HepG2 (cell line): Measurements from ENCODE around the gene PLIN5. TPM values are rescaled to one million over a fixed set of nuclear protein-coding genes. Genes with fewer than 3 reads are reported as not detected.

Source experiments
- ARID2 ChIP-seq: sonication (generic); formaldehyde crosslinking; IDR thresholded peaks from 2 replicates; pipeline ENCODE4 v1.8.1; 2022; ENCODE audit warnings: mild to moderate bottlenecking, missing genetic modification reagents, borderline replicate concordance
- ASH2L ChIP-seq: fragments of 300-600, 200-600 bp; sonication (generic); IDR thresholded peaks from 2 replicates; pipeline ENCODE4 v1.7.0; 2017; ENCODE audit warnings: low read depth, mild to moderate bottlenecking, moderate library complexity, mixed read lengths, low read length; ENCODE audit not compliant: insufficient read length
- E2F1 ChIP-seq: sonication (generic); formaldehyde crosslinking; IDR thresholded peaks from 2 replicates; pipeline ENCODE4 v1.5.0; 2020; ENCODE audit warnings: missing genetic modification reagents
- ERF ChIP-seq: IDR thresholded peaks from 2 replicates; pipeline ENCODE4 v1.6.1; 2018; ENCODE audit warnings: missing biosample characterization, missing genetic modification reagents
- GLI4 ChIP-seq: sonication (generic); formaldehyde crosslinking; IDR thresholded peaks from 2 replicates; pipeline ENCODE4 v1.5.1; 2020; ENCODE audit warnings: missing genetic modification reagents, mild to moderate bottlenecking, moderate library complexity, borderline replicate concordance
- IKZF5 ChIP-seq: IDR thresholded peaks from 2 replicates; pipeline ENCODE4 v1.6.1; 2018; ENCODE audit warnings: missing genetic modification reagents, mild to moderate bottlenecking, missing compliant biosample characterization
- IRF9 ChIP-seq: sonication (generic); formaldehyde crosslinking; IDR thresholded peaks from 2 replicates; pipeline ENCODE4 v1.8.0; 2022; ENCODE audit warnings: missing genetic modification reagents, mild to moderate bottlenecking, borderline replicate concordance
- KLF12 ChIP-seq: sonication (generic); formaldehyde crosslinking; IDR thresholded peaks from 2 replicates; pipeline ENCODE4 v1.4.0; 2020; ENCODE audit warnings: missing genetic modification reagents, borderline replicate concordance
- PRDM10 ChIP-seq: sonication (generic); formaldehyde crosslinking; IDR thresholded peaks from 2 replicates; pipeline ENCODE4 v1.4.0; 2020; ENCODE audit warnings: low read depth, missing genetic modification reagents
- PRMT3 ChIP-seq: sonication (generic); formaldehyde crosslinking; IDR thresholded peaks from 2 replicates; pipeline ENCODE4 v1.8.1; 2022; ENCODE audit warnings: low read depth, mild to moderate bottlenecking, moderate library complexity, missing genetic modification reagents, borderline replicate concordance
- SMYD3 ChIP-seq: sonication (generic); formaldehyde crosslinking; IDR thresholded peaks from 2 replicates; pipeline ENCODE4 v1.8.1; 2023; ENCODE audit warnings: mild to moderate bottlenecking, missing genetic modification reagents
- ZNF101 ChIP-seq: sonication (generic); formaldehyde crosslinking; IDR thresholded peaks from 2 replicates; pipeline ENCODE4 v1.4.0; 2020; ENCODE audit warnings: mild to moderate bottlenecking, low read depth, missing genetic modification reagents, borderline replicate concordance
- ZNF282 ChIP-seq: fragments of 450-650 bp; IDR thresholded peaks from 2 replicates; pipeline ENCODE4 v1.6.1; 2018; ENCODE audit not compliant: partially characterized antibody
- ZNF513 ChIP-seq: sonication (generic); formaldehyde crosslinking; conservative IDR thresholded peaks from 2 replicates; pipeline ENCODE4 v1.5.0; 2020; ENCODE audit warnings: missing genetic modification reagents
- ZNF589 ChIP-seq: sonication (generic); formaldehyde crosslinking; conservative IDR thresholded peaks from 2 replicates; pipeline ENCODE4 v1.8.0; 2022; ENCODE audit warnings: mild to moderate bottlenecking, moderate library complexity, missing genetic modification reagents
- ZNF710 ChIP-seq: sonication (generic); formaldehyde crosslinking; IDR thresholded peaks from 2 replicates; pipeline ENCODE4 v1.5.0; 2020; ENCODE audit warnings: mild to moderate bottlenecking, missing genetic modification reagents, borderline replicate concordance
- polyA plus RNA-seq, 8 experiments: library from polyadenylated mRNA; depleted of rRNA in 3 of 8; stranded (reverse) in 7 of 8; unstranded in 1 of 8; fragments of >200 nt; fragmentation: Illumina TruSeq in 4 of 8; extraction: Trizol in 4 of 8; gene quantifications; 2 replicates each; pipeline versions ENCODE4 v1.2.1 to v1.2.3, GENCODE V29; 2011 to 2016; ENCODE audit warnings: low read depth in 4 of 8, missing spikeins in 1 of 8, mixed read lengths in 1 of 8; ENCODE audit not compliant: insufficient read depth in 1 of 8
- total RNA-seq, 5 experiments: library from RNA; depleted of rRNA; stranded (reverse); fragments of >200 nt; fragmentation: Illumina TruSeq; extraction: Trizol; gene quantifications; 2 replicates each; pipeline ENCODE4 v1.2.3, GENCODE V29; 2016; ENCODE audit warnings: low read depth in 1 of 5

PLIN5 gene
- total and polyA plus RNA-seq, 2 of the 13 experiments (the other 11 are each of a cell fraction or from before 2014, with no cell fraction given): 1.8 to 4.8 TPM

- TF ChIP-seq ZNF710 (CRISPR knock-in tag) (no peak; the same call in 1 of the 2 replicates), ZNF101 (CRISPR knock-in tag) (no peak), ZNF589 (no peak), ERF (CRISPR knock-in tag) (peak; percentile 55; the same call in 1 of the 2 replicates), SMYD3 (no peak), PRDM10 (CRISPR knock-in tag) (peak; percentile 73; the same call in 1 of the 2 replicates), GLI4 (CRISPR knock-in tag) (0 out of 2 replicates have a peak, but pooled peaks have one; percentile 46), ZNF282 (no peak), ARID2 (CRISPR knock-in tag) (no peak), IKZF5 (CRISPR knock-in tag) (peak; percentile 88), E2F1 (CRISPR knock-in tag) (no peak), ASH2L (no peak), KLF12 (CRISPR knock-in tag) (no peak), ZNF513 (CRISPR knock-in tag) (no peak), IRF9 (CRISPR knock-in tag) (no peak), PRMT3 (CRISPR knock-in tag) (peak; percentile 39; the same call in 1 of the 2 replicates)
Observed at GRCh38 chr19:4539693-4540581, 4.9 kb upstream of the PLIN5 start, which contains the start of gene LRG1 (continued).
